Measurements from ENCODE around the gene ZNF407.

ZNF407 gene

GRCh38 chr18:74661008-74661407 lies 63.3 kb downstream of the ZNF407 start:
- no peaks in the 10 kb centered on the region for H3K9me3 ChIP-seq (ENCODE audit: control insufficient read depth, low read depth, low read length)
- H3K4me3 ChIP-seq (ENCODE audit: low read length), result no peak overlapping the region
- H3K36me3 ChIP-seq (ENCODE audit: control insufficient read depth, low read depth, low read length), result no peaks in the 10 kb centered on the region
- H3K4me1 ChIP-seq (ENCODE audit: control insufficient read depth, low read depth, low read length), result no peaks in the 10 kb centered on the region
- no peaks in the 10 kb centered on the region for H3K27me3 ChIP-seq (ENCODE audit: control insufficient read depth, insufficient read depth, low read length)
- no peak overlapping the region for H3K27ac ChIP-seq (ENCODE audit: low read length)
- H3K9ac ChIP-seq (ENCODE audit: low read length), result no peak overlapping the region

GRCh38 chr18:74661691-74662090 lies 64.0 kb downstream of the ZNF407 start:
- Histone ChIP-seq H3K4me1 (ENCODE audit: control insufficient read depth, low read depth, low read length) (no peaks in the 10 kb centered on the region), H3K27ac (ENCODE audit: low read length) (no peak overlapping the region), H3K36me3 (ENCODE audit: control insufficient read depth, low read depth, low read length) (no peaks in the 10 kb centered on the region), H3K27me3 (ENCODE audit: control insufficient read depth, insufficient read depth, low read length) (no peaks in the 10 kb centered on the region), H3K4me3 (ENCODE audit: low read length) (no peak overlapping the region), H3K9me3 (ENCODE audit: control insufficient read depth, low read depth, low read length) (no peaks in the 10 kb centered on the region), H3K9ac (ENCODE audit: low read length) (no peak overlapping the region)

- H3K4me1 ChIP-seq (ENCODE audit: control insufficient read depth, low read depth, low read length), result no peaks in the 10 kb centered on the region
- no peaks in the 10 kb centered on the region for H3K9me3 ChIP-seq (ENCODE audit: control insufficient read depth, low read depth, low read length)
- no peak overlapping the region for H3K4me3 ChIP-seq (ENCODE audit: low read length)
- no peak overlapping the region for H3K27ac ChIP-seq (ENCODE audit: low read length)
- no peak overlapping the region for H3K9ac ChIP-seq (ENCODE audit: low read length)
- H3K36me3 ChIP-seq (ENCODE audit: control insufficient read depth, low read depth, low read length), result no peaks in the 10 kb centered on the region
- H3K27me3 ChIP-seq (ENCODE audit: control insufficient read depth, insufficient read depth, low read length), result no peaks in the 10 kb centered on the region
Measured at GRCh38 chr18:74662622-74663021, 65.0 kb downstream of the ZNF407 start.

- Histone ChIP-seq H3K36me3 (ENCODE audit: control insufficient read depth, low read depth, low read length) (no peaks in the 10 kb centered on the region), H3K4me3 (ENCODE audit: low read length) (no peak overlapping the region), H3K27ac (ENCODE audit: low read length) (no peak overlapping the region), H3K9me3 (ENCODE audit: control insufficient read depth, low read depth, low read length) (no peaks in the 10 kb centered on the region), H3K4me1 (ENCODE audit: control insufficient read depth, low read depth, low read length) (no peaks in the 10 kb centered on the region), H3K9ac (ENCODE audit: low read length) (no peak overlapping the region), H3K27me3 (ENCODE audit: control insufficient read depth, insufficient read depth, low read length) (no peaks in the 10 kb centered on the region)
Measured at GRCh38 chr18:74665346-74665745, 67.7 kb downstream of the ZNF407 start.

GRCh38 chr18:74665905-74666304 lies 68.2 kb downstream of the ZNF407 start:
- no peak overlapping the region for H3K9ac ChIP-seq (ENCODE audit: low read length)
- H3K4me1 ChIP-seq (ENCODE audit: control insufficient read depth, low read depth, low read length), result no peaks in the 10 kb centered on the region
- no peaks in the 10 kb centered on the region for H3K9me3 ChIP-seq (ENCODE audit: control insufficient read depth, low read depth, low read length)
- H3K4me3 ChIP-seq (ENCODE audit: low read length), result no peak overlapping the region
- no peaks in the 10 kb centered on the region for H3K27me3 ChIP-seq (ENCODE audit: control insufficient read depth, insufficient read depth, low read length)
- H3K27ac ChIP-seq (ENCODE audit: low read length), result no peak overlapping the region
- H3K36me3 ChIP-seq (ENCODE audit: control insufficient read depth, low read depth, low read length), result no peaks in the 10 kb centered on the region

- Histone ChIP-seq H3K27me3 (ENCODE audit: control insufficient read depth, insufficient read depth, low read length) (no peaks in the 10 kb centered on the region), H3K9me3 (ENCODE audit: control insufficient read depth, low read depth, low read length) (no peaks in the 10 kb centered on the region), H3K9ac (ENCODE audit: low read length) (no peak overlapping the region), H3K27ac (ENCODE audit: low read length) (no peak overlapping the region), H3K36me3 (ENCODE audit: control insufficient read depth, low read depth, low read length) (no peaks in the 10 kb centered on the region), H3K4me3 (ENCODE audit: low read length) (no peak overlapping the region), H3K4me1 (ENCODE audit: control insufficient read depth, low read depth, low read length) (no peaks in the 10 kb centered on the region)
Measured at GRCh38 chr18:74669136-74669798, 71.6 kb downstream of the ZNF407 start.

GRCh38 chr18:74672371-74672770 lies 74.7 kb downstream of the ZNF407 start:
- no peaks in the 10 kb centered on the region for H3K27me3 ChIP-seq (ENCODE audit: control insufficient read depth, insufficient read depth, low read length)
- H3K4me1 ChIP-seq (ENCODE audit: control insufficient read depth, low read depth, low read length), result no peaks in the 10 kb centered on the region
- H3K9me3 ChIP-seq (ENCODE audit: control insufficient read depth, low read depth, low read length), result no peaks in the 10 kb centered on the region
- no peaks in the 10 kb centered on the region for H3K36me3 ChIP-seq (ENCODE audit: control insufficient read depth, low read depth, low read length)
- no peak overlapping the region for H3K9ac ChIP-seq (ENCODE audit: low read length)
- no peak overlapping the region for H3K4me3 ChIP-seq (ENCODE audit: low read length)
- no peak overlapping the region for H3K27ac ChIP-seq (ENCODE audit: low read length)

GRCh38 chr18:74674487-74674886 lies 76.8 kb downstream of the ZNF407 start:
- Histone ChIP-seq H3K4me3 (ENCODE audit: low read length) (no peak overlapping the region), H3K9ac (ENCODE audit: low read length) (no peak overlapping the region), H3K27ac (ENCODE audit: low read length) (no peak overlapping the region), H3K36me3 (ENCODE audit: control insufficient read depth, low read depth, low read length) (no peaks in the 10 kb centered on the region), H3K27me3 (ENCODE audit: control insufficient read depth, insufficient read depth, low read length) (no peaks in the 10 kb centered on the region), H3K9me3 (ENCODE audit: control insufficient read depth, low read depth, low read length) (no peaks in the 10 kb centered on the region), H3K4me1 (ENCODE audit: control insufficient read depth, low read depth, low read length) (no peaks in the 10 kb centered on the region)

- H3K27ac ChIP-seq (ENCODE audit: low read length), result no peak overlapping the region
- no peaks in the 10 kb centered on the region for H3K27me3 ChIP-seq (ENCODE audit: control insufficient read depth, insufficient read depth, low read length)
- H3K36me3 ChIP-seq (ENCODE audit: control insufficient read depth, low read depth, low read length), result no peaks in the 10 kb centered on the region
- H3K4me1 ChIP-seq (ENCODE audit: control insufficient read depth, low read depth, low read length), result no peaks in the 10 kb centered on the region
- no peaks in the 10 kb centered on the region for H3K9me3 ChIP-seq (ENCODE audit: control insufficient read depth, low read depth, low read length)
- no peak overlapping the region for H3K4me3 ChIP-seq (ENCODE audit: low read length)
- H3K9ac ChIP-seq (ENCODE audit: low read length), result no peak overlapping the region
Measured at GRCh38 chr18:74679006-74679678, 81.5 kb downstream of the ZNF407 start.

GRCh38 chr18:74679679-74680076 lies 82.0 kb downstream of the ZNF407 start:
- Histone ChIP-seq H3K27me3 (ENCODE audit: control insufficient read depth, insufficient read depth, low read length) (no peaks in the 10 kb centered on the region), H3K9me3 (ENCODE audit: control insufficient read depth, low read depth, low read length) (no peaks in the 10 kb centered on the region), H3K27ac (ENCODE audit: low read length) (no peak overlapping the region), H3K9ac (ENCODE audit: low read length) (no peak overlapping the region), H3K36me3 (ENCODE audit: control insufficient read depth, low read depth, low read length) (no peaks in the 10 kb centered on the region), H3K4me3 (ENCODE audit: low read length) (no peak overlapping the region), H3K4me1 (ENCODE audit: control insufficient read depth, low read depth, low read length) (no peaks in the 10 kb centered on the region)

- Histone ChIP-seq H3K9me3 (ENCODE audit: control insufficient read depth, low read depth, low read length) (no peaks in the 10 kb centered on the region), H3K27me3 (ENCODE audit: control insufficient read depth, insufficient read depth, low read length) (no peaks in the 10 kb centered on the region), H3K4me1 (ENCODE audit: control insufficient read depth, low read depth, low read length) (no peaks in the 10 kb centered on the region), H3K36me3 (ENCODE audit: control insufficient read depth, low read depth, low read length) (no peaks in the 10 kb centered on the region), H3K4me3 (ENCODE audit: low read length) (no peak overlapping the region), H3K27ac (ENCODE audit: low read length) (no peak overlapping the region), H3K9ac (ENCODE audit: low read length) (no peak overlapping the region)
Measured at GRCh38 chr18:74682141-74682990, 84.7 kb downstream of the ZNF407 start.

All from iPS-18a (cell line).